GM19324 (cell line): ENCODE results near the gene RINL.
"Not testable (repeated sequence)": the region's sequence is repeated elsewhere in the genome, so short reads cannot be mapped to it uniquely, and the experiment has no call there.

ENCODE experiments used
- ATAC-seq: cut with Tn5 transposase; IDR thresholded peaks from one replicate; pipeline ENCODE4 v1.9.1; 2021; ENCODE audit warnings: mild to moderate bottlenecking, moderate library complexity; ENCODE audit not compliant: unreplicated experiment, low FRiP score

Gene RINL

GRCh38 chr19:38837656-38838121 lies 40.4 kb downstream of the RINL start:
- ATAC-seq = no peak

- ATAC-seq = no peak
Measured at GRCh38 chr19:38836983-38837626, 41.0 kb downstream of the RINL start.

- ATAC-seq = no peak
Measured at GRCh38 chr19:38836159-38836982, 41.7 kb downstream of the RINL start.

GRCh38 chr19:38834590-38834989 lies 43.5 kb downstream of the RINL start:
- no peak for ATAC-seq

- no peak for ATAC-seq
Measured at GRCh38 chr19:38834104-38834490, 44.0 kb downstream of the RINL start.

GRCh38 chr19:38833092-38833425 lies 45.0 kb downstream of the RINL start:
- ATAC-seq = no peak

- peak; percentile 30 for ATAC-seq
Measured at GRCh38 chr19:38831142-38831605, 46.9 kb downstream of the RINL start.

GRCh38 chr19:38830039-38830733 lies 47.9 kb downstream of the RINL start:
- no peak for ATAC-seq

- not testable (repeated sequence) for ATAC-seq
Measured at GRCh38 chr19:38829203-38829602, 48.9 kb downstream of the RINL start.

- no peak for ATAC-seq
Measured at GRCh38 chr19:38826856-38827551, 51.1 kb downstream of the RINL start.

- ATAC-seq = not testable (repeated sequence)
Measured at GRCh38 chr19:38825936-38826335, 52.1 kb downstream of the RINL start.

- ATAC-seq = not testable (repeated sequence)
Measured at GRCh38 chr19:38821230-38821825, 56.7 kb downstream of the RINL start.

- no peak for ATAC-seq
Measured at GRCh38 chr19:38819231-38819920, 58.7 kb downstream of the RINL start.
